H1 (cell line): ENCODE measurements around the gene NDUFS5. TPM values are rescaled to one million over a fixed set of nuclear protein-coding genes. Genes with fewer than 3 reads are reported as not detected.

Experiments used
- JUND ChIP-seq: IDR thresholded peaks from 2 replicates; pipeline ENCODE4 v1.6.1; 2011; ENCODE audit warnings: mild to moderate bottlenecking, improper control_type of control experiment, low read length
- polyA plus RNA-seq, 7 experiments: library from polyadenylated mRNA; depleted of rRNA in 3 of 7; stranded (reverse) in 5 of 7; unstranded in 2 of 7; fragments of >200 nt in 5 of 7; fragments of 200-250 nt in 2 of 7; gene quantifications; 1 replicate in 5 of 7; 2 replicates in 1 of 7; 4 replicates in 1 of 7; pipeline versions ENCODE4 v1.2.1 to v1.2.3, GENCODE V29; 2011 to 2013; ENCODE audit warnings: missing spikeins in 2 of 7, mixed read lengths in 2 of 7
- total RNA-seq: library from RNA; stranded (reverse); fragmentation: NEBNext Ultra II Directional; extraction: Animal tissue kit (Norgen Biotek cat#: 25700); gene quantifications from 2 replicates; pipeline ENCODE4 v1.2.1, GENCODE V29; 2021
- TF ChIP-seq, protein P1 (sequence below): fragments of 300-600 bp; sonication (generic); IDR thresholded peaks from 2 replicates; pipeline ENCODE4 v1.7.1; 2012; ENCODE audit warnings: low read length, moderate library complexity, mild to moderate bottlenecking, inconsistent platforms; ENCODE audit not compliant: insufficient replicate concordance

NDUFS5 gene
- total and polyA plus RNA-seq, 2 of the 8 experiments (the other 6 are each of a cell fraction or from before 2014, with no cell fraction given) = 435 to 835 TPM

DNA sequence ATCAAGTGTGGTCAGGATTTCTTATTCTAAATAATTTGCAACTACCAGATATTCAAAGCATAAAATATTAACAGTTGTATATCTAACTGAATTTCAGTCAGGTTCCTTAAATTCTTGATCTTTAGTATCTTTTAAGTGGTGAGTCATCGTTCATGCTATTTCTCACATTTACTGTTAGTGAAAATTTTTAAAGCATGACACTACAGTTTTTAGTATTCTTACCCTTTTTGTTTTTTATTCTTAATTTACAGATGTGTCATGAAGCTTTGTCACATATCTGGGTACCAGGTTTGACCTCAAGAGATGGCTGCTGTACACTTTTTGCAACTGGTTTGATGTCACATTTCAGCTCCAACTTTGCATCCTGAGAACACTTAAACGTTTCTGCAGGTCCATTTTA lies 22.4 kb upstream of the NDUFS5 start (continued):
- no peak for TF ChIP-seq JUND
- TF ChIP-seq, protein P1, sequence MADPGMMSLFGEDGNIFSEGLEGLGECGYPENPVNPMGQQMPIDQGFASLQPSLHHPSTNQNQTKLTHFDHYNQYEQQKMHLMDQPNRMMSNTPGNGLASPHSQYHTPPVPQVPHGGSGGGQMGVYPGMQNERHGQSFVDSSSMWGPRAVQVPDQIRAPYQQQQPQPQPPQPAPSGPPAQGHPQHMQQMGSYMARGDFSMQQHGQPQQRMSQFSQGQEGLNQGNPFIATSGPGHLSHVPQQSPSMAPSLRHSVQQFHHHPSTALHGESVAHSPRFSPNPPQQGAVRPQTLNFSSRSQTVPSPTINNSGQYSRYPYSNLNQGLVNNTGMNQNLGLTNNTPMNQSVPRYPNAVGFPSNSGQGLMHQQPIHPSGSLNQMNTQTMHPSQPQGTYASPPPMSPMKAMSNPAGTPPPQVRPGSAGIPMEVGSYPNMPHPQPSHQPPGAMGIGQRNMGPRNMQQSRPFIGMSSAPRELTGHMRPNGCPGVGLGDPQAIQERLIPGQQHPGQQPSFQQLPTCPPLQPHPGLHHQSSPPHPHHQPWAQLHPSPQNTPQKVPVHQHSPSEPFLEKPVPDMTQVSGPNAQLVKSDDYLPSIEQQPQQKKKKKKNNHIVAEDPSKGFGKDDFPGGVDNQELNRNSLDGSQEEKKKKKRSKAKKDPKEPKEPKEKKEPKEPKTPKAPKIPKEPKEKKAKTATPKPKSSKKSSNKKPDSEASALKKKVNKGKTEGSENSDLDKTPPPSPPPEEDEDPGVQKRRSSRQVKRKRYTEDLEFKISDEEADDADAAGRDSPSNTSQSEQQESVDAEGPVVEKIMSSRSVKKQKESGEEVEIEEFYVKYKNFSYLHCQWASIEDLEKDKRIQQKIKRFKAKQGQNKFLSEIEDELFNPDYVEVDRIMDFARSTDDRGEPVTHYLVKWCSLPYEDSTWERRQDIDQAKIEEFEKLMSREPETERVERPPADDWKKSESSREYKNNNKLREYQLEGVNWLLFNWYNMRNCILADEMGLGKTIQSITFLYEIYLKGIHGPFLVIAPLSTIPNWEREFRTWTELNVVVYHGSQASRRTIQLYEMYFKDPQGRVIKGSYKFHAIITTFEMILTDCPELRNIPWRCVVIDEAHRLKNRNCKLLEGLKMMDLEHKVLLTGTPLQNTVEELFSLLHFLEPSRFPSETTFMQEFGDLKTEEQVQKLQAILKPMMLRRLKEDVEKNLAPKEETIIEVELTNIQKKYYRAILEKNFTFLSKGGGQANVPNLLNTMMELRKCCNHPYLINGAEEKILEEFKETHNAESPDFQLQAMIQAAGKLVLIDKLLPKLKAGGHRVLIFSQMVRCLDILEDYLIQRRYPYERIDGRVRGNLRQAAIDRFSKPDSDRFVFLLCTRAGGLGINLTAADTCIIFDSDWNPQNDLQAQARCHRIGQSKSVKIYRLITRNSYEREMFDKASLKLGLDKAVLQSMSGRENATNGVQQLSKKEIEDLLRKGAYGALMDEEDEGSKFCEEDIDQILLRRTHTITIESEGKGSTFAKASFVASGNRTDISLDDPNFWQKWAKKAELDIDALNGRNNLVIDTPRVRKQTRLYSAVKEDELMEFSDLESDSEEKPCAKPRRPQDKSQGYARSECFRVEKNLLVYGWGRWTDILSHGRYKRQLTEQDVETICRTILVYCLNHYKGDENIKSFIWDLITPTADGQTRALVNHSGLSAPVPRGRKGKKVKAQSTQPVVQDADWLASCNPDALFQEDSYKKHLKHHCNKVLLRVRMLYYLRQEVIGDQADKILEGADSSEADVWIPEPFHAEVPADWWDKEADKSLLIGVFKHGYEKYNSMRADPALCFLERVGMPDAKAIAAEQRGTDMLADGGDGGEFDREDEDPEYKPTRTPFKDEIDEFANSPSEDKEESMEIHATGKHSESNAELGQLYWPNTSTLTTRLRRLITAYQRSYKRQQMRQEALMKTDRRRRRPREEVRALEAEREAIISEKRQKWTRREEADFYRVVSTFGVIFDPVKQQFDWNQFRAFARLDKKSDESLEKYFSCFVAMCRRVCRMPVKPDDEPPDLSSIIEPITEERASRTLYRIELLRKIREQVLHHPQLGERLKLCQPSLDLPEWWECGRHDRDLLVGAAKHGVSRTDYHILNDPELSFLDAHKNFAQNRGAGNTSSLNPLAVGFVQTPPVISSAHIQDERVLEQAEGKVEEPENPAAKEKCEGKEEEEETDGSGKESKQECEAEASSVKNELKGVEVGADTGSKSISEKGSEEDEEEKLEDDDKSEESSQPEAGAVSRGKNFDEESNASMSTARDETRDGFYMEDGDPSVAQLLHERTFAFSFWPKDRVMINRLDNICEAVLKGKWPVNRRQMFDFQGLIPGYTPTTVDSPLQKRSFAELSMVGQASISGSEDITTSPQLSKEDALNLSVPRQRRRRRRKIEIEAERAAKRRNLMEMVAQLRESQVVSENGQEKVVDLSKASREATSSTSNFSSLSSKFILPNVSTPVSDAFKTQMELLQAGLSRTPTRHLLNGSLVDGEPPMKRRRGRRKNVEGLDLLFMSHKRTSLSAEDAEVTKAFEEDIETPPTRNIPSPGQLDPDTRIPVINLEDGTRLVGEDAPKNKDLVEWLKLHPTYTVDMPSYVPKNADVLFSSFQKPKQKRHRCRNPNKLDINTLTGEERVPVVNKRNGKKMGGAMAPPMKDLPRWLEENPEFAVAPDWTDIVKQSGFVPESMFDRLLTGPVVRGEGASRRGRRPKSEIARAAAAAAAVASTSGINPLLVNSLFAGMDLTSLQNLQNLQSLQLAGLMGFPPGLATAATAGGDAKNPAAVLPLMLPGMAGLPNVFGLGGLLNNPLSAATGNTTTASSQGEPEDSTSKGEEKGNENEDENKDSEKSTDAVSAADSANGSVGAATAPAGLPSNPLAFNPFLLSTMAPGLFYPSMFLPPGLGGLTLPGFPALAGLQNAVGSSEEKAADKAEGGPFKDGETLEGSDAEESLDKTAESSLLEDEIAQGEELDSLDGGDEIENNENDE = no peak
- TF ChIP-seq, all 59 proteins: peak for 0
